Astrocyte of the spinal cord (primary cell): ENCODE results near the gene SYCN.

Source experiments
- DNase-seq: peaks from one replicate; pipeline ENCODE4 v3.0.0; 2011; ENCODE audit warnings: low read depth, low spot score
- H3K4me3 ChIP-seq: 2 replicates; pipeline ENCODE4 v1.5.1; 2011; ENCODE audit warnings: low read depth, mild to moderate bottlenecking, low read length, moderate library complexity
- in situ Hi-C: cut with HindIII; loops from 2 replicates; pipeline ENCODE4 v1.10.0; 2017; ENCODE audit warnings: low sequenced_read_pairs
- TF ChIP-seq, protein P1 (sequence below): IDR thresholded peaks from 2 replicates; pipeline ENCODE4 v1.5.1; 2012; ENCODE audit warnings: low read depth, mild to moderate bottlenecking, low read length, inconsistent platforms

SYCN gene

DNA sequence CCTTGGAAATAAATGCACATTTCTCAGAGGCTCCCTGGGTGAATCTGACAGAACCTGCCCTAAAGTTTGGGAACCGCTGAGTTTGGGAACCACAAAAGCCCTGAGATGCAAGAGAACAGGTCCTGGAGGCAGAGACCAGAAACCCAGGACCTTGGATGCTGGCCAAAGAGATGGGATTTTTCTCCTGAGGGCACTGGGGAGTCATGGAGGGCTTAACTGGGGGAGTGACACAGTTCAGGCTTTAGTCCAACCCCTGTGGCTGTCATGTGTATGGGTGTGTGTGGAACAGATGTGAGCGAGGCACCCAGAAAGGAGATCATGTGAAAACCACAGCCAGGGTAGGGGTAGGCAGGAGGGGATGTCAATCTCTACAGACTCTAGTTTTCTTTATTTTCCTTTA is 11.2 kb downstream of the SYCN start:
- in situ Hi-C loops, result no loop called here
- no peak overlapping the region for H3K4me3 ChIP-seq
- DNase-seq, result no peak
- TF ChIP-seq, protein P1, sequence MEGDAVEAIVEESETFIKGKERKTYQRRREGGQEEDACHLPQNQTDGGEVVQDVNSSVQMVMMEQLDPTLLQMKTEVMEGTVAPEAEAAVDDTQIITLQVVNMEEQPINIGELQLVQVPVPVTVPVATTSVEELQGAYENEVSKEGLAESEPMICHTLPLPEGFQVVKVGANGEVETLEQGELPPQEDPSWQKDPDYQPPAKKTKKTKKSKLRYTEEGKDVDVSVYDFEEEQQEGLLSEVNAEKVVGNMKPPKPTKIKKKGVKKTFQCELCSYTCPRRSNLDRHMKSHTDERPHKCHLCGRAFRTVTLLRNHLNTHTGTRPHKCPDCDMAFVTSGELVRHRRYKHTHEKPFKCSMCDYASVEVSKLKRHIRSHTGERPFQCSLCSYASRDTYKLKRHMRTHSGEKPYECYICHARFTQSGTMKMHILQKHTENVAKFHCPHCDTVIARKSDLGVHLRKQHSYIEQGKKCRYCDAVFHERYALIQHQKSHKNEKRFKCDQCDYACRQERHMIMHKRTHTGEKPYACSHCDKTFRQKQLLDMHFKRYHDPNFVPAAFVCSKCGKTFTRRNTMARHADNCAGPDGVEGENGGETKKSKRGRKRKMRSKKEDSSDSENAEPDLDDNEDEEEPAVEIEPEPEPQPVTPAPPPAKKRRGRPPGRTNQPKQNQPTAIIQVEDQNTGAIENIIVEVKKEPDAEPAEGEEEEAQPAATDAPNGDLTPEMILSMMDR, result no peak

DNA sequence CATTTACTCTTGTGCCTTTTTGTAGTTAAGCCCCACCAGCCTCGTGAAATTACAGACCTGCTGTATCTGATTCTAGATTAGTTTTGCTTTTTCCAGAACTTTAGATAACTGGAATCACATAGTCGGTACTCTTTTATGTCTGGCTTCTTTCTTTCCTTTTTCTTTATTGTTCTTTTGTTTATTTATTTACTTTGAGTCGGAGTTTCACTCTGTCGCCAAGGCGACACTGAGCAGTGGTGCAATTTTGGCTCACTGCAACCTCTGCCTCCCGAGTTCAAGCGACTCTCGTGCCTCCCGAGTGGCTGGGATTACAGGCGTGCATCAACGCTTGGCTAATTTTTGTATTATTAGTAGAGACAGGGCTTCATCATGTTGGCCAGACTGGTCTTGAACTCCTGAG is 13.3 kb downstream of the SYCN start:
- DNase-seq, result no peak
- H3K4me3 ChIP-seq, result no peak overlapping the region
- TF ChIP-seq, protein P1, result no peak
- in situ Hi-C loops, result no loop called here

DNA sequence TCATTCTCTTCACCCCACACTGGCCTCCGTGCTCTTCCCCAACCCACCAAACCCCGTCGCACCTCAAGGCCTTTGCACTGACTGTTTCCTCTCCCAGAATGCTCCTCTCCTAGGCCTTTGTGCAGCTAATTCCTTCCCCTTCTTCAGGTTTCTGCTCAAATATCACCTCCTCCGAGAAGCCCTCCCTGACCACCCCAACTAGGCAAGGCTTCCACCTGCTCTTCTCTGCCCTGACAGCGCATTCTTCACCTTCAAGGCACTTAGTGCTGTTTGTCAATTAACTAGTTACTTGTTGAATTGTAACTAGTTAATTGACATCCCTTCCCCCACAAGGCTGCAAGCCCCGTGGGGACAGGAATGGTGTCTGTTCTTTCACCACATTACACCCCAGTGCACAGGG is 15.1 kb downstream of the SYCN start:
- H3K4me3 ChIP-seq, result no peak overlapping the region
- TF ChIP-seq, protein P1, result no peak
- in situ Hi-C loops, result no loop called here
- no peak for DNase-seq

DNA sequence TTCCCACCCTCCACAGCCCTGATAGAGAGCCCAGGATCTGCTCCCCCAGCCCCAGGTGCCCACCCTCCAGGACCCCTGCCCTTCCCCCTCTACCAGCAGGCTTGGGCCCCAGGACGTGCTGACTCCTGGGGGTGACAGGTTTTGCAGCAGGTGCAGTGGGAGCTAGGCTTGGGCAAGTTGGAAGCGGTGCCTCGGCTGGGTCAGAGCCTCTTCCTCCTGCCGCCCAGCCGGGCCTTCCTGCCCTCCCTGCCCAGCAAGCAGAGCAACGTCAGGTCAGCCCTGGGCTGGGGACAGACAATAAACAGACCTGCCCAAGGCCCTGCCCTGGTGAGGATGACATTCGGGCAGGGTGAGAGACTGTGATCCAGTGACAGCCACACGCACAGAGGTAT is 16.5 kb downstream of the SYCN start:
- TF ChIP-seq, protein P1, result no peak
- in situ Hi-C loops, result no loop called here

DNA sequence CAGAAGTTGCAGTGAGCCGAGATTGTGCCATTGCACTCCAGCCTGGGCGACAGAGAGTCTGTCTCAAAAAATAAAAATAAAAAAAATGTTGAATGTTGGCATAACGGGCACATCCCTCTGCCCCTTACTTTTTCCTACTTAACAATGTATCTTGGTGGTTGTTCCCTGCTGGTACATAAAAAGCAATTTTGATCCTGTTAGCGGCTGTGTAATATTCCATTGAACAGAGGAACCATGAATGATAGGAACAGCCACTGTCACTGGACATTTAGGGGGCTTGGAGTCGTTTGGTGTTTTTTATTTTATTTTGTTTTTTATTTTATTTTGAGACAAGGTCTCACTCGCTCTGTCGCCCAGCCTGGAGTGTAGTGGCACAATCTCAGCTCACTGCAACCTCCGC is 17.7 kb downstream of the SYCN start:
- DNase-seq, result no peak

More for the DNA sequence above, 16.5 kb downstream of the SYCN start:
- no peak overlapping the region for H3K4me3 ChIP-seq
- DNase-seq, result no peak

DNA sequence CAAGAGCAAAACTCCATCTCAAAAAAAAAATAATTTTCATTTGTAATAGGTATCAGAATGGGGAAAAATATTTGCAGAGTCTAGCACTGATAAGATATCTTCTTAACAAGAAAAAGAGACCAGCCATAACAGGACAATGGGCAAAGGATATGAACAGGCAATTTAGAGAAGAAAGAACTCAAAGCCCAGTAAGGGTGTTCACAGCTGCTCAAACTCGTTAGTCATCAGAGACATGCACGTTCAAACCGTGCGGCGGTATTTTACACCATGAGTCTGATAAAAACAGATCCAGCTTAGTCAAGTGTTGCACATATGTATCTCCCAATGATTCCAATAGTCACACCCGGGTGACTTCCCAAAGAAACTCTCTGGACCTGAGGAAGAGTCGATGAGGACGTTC is 21.0 kb downstream of the SYCN start:
- no peak overlapping the region for H3K4me3 ChIP-seq
- TF ChIP-seq, protein P1, result no peak
- in situ Hi-C loops, result no loop called here
- DNase-seq, result no peak

More for the DNA sequence above, 17.7 kb downstream of the SYCN start:
- no peak overlapping the region for H3K4me3 ChIP-seq
- in situ Hi-C loops, result no loop called here
- TF ChIP-seq, protein P1, result no peak

DNA sequence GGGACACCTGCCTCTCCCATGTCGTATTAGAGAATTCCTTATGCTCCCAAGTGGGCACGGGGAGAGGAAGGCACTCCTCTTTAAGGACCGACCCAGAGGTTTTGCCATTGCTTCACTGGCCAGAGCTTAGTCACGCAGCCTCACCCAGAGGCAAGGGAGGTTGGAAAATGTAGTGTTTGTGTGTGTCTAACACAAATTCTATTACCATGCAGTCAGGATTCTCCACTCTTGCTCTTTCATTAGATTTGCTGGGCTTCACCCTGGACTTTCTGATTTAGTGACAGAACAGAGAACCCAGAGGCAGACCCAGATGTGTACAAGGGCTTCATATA is 21.9 kb downstream of the SYCN start:
- in situ Hi-C loops, result no loop called here
- TF ChIP-seq, protein P1, result no peak
- no peak overlapping the region for H3K4me3 ChIP-seq
- DNase-seq, result no peak
